ENCODE data around the gene MRPS11.
"Not testable (repeated sequence)": the region's sequence is repeated elsewhere in the genome, so short reads cannot be mapped to it uniquely, and the experiment has no call there.

Gene MRPS11

DNA sequence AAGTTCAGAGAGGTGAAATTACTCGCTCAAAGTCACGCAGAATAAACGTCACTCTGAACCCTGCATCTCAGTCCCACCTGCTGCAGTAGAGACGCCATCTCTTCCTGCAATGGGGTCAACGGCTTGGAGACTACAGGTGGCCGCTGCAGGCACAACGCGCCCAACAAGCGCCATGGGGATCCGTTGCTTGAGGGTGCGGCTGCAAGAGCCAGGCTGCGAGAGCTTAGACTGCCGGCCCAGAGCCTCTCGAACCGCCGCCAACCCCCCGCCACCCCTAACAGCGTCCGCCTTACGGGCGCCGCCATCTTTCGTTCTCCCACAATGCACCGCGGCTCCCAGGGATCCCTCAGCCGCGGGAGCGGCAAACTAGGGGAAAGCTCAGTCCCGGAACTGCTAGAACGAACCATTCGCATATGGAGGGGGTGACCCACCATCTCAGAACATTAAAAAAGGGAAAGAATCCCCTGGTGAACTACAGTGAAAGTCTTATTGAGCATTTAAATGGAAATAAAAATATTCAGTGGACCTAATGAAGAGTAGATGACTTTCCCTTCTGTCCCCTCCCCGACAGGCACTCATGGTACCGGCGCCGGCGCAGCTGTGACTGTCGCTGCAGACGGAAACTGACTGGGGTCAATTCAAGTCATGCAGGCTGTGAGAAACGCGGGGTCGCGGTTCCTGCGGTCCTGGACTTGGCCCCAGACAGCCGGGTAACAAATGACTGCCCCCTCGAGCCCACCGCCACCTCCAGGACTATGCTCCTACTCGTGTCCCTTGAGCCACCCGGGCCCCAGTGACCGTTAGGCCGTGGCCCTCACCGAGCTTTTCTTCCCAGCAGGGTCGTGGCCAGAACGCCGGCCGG is at the start of gene MRPS11, which contains the start of gene MRPL46:
MRPS11 (plus strand) TSS at position 636 of the 862 bp plus-strand sequence; CDS start at position 646, 10 bp downstream.
MRPL46 (minus strand) TSS at position 316 of the 862 bp plus-strand sequence; CDS start at position 305, 11 bp downstream.
- DNase-seq (ENCODE audit: low read depth, low spot score): peak; percentile 94

DNA sequence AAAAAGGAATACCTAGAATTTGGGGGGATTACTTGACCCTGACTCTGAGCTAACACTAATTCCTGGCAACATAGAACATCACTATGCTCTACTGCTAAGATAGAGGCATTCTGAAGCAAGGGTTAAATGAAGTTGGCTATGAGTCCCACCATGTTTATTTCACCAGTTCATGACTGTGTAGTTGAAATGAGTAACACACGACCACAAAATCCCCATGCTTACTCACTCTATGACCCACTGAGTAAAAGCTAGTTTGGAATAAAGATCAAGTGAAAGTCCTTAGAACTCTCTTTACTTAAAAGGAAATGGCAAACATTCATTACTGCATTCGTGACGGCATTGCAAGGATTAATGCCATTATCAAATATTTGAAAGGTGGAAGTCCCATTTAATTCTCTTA is 47.7 kb upstream of the MRPS11 start:
- DNase-seq (ENCODE audit: low read depth, low spot score): no peak

DNA sequence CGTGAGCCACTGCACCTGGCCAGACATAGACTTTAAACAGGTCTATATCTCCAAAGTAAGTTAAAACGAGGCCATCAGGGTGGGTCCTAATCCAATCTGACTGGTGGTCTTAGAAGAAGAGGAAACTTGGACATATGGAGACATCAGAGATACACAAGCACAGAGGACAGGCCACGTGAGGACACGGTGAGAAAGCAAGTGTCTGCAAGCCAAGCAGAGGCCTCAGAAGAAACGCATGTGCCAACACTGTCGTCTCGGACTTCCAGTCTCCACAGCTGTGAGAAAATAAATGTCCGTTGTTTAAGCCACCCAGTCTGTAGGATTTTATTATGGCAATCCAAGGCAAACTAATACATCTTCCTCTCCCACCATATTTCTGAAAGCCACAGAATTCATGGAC is 44.2 kb upstream of the MRPS11 start:
- DNase-seq (ENCODE audit: low read depth, low spot score): no peak

DNA sequence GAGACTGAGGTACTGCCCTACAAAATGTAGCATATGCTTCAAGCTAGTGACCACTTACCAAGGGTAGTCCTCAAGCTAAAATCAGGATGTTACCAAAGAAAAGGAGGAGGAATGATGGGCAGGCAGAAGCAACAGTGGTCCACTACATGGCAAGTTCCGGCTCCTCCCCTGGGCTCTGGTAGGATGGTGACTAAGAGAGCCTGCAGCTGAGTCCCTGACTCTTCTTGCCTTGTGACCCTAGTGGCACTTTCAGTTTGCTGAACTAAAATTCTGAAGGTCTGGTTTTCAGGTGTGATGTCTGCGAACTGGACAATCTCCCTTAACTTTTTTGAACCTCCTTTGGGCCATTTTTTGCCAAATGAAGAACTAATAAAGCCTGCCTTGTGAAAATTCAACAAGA is 41.2 kb upstream of the MRPS11 start:
- no peak for DNase-seq (ENCODE audit: low read depth, low spot score)

DNA sequence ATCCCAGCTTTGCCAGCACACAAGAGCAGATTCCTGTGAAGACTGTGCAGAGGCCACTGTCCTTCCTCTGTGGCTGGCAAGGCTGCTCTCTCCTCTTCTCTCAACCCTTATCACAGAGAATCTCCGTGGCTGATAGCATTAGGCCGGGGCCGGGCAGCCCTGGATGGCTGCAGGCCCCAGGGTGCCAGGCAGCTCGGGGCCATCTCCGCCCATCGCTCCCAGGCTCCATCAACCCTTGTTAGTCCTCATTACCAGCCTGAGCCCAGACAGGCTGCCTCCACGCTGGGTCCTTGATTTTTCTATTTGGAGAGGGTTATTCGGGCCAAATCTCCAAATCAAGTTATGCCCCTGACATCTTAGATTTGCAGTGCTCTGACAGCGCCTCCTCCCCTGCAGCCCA is 39.5 kb upstream of the MRPS11 start:
- peak; percentile 24 for DNase-seq (ENCODE audit: low read depth, low spot score)

DNA sequence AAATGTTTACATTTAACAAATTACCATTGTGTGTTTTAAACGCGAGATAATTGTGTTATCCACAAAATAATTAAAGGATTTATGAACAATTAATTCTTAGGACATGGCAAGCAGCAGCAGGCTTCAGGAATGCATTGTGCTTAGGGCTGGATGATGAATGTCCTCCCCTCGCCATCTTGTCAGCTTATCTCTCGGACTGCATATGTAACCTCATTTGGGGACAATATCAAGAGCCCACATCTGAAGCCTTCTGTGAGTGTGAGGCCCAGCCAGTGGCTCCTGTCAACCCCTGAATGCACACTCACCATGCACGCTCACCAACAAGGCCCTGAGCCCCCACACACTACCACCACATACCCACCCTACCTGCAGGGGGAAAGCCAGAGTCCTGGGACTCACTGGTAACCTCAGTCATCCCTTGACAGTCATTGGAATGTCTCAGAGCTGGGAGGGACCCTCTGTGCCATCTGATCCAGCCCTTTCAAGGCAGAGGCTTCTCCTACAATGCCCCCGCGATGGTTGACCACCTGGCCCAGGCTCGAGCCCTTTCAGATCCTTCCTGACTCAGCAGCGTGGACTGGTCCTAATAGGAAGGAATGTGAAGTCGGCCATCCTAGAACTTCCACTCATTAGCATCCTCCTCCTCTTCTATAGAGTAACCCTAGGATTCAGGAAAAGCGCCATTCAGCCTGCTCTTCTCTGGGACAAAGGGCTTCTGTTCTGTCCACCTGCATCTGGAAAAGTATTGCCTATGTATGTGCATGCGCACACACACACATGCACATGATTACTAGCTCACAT is 38.5 kb upstream of the MRPS11 start:
- DNase-seq (ENCODE audit: low read depth, low spot score): no peak

DNA sequence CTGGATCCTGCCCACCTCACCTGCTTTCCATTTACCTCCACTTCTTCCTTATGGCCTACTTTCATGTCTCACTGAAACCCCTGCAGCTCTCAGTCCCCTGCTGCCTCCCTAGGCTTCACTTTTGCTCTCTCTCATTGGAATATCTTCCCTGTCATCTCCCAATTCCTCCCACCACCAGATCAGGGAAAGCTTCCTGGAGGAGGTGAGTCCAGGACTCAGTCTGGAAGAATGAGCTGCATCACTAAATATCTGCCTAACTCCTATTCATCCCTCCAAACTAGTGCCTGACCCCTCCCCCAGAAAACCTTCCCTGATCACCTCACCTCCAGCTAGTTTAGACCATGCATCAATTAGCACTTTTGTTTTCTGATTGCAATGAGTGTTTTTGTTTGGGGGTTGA is 37.5 kb upstream of the MRPS11 start:
- no peak for DNase-seq (ENCODE audit: low read depth, low spot score)

DNA sequence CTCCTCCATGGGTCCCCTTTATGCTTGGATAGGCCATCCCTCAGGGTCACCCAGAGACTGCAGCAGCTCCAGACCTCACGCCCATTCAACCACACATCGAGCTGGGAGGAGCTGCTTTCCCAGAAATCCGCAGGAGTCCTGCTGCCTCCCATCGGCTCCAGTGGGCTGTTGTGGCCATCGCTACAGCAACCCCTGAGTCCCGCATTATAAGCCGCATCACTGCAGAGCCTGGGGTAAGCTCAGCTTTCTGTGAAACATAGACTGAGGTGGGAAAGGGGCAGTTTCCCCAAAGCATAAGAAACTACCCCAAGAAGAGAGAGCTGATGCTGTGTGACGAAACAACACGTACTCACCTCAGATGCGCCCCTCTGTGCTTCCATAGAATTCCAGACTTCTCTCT is 36.1 kb upstream of the MRPS11 start:
- DNase-seq (ENCODE audit: low read depth, low spot score): peak; percentile 29

DNA sequence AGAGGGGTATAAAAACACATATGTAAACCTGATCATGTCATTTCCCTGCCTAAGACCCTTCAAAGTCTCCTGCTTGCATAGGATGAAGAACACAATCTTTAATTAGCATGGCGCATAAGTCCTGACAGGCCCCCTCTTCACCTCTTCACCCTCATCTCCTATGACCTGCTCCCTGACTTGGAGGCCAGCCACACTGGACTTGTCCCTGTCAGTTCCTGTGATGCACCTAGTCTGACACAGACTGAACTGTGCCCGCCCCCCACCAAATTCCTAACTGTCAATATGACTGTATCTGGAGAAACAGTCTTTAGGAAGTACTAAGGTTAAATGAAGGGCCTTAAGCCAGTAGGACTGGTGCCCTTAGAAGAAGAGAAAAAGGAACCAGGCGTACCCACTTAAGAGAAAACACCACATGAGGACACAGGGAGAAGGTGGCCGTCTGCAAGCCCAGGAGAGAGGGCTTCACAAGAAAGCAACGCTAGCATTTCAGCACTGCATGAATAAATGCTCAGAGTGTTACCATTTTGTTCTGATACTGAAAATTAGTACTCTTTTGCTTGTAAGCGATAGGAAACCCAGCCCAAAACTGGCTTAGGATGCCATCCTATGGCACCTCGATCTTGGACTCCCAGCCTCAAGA is 34.3 kb upstream of the MRPS11 start:
- DNase-seq (ENCODE audit: low read depth, low spot score): no peak

DNA sequence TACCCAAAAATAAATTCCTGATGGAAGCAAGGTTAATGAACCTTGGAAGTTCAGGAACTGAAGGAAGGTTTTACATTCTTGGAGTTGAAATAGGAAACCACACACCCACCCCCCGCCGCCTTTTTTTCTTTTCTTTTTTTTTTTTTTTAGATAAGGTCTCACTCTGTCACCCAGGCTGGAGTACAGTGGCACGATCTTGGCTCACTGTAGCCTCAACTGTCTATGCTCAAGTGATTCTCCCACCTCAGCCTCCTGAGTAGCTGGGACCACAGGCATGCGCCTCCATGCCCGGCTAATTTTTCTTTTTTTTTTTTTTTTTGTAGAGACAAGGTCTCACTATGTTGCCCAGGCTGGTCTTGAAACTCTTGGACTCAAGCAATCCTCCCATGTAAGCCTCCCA is 33.4 kb upstream of the MRPS11 start:
- DNase-seq (ENCODE audit: low read depth, low spot score): not testable (repeated sequence)

DNA sequence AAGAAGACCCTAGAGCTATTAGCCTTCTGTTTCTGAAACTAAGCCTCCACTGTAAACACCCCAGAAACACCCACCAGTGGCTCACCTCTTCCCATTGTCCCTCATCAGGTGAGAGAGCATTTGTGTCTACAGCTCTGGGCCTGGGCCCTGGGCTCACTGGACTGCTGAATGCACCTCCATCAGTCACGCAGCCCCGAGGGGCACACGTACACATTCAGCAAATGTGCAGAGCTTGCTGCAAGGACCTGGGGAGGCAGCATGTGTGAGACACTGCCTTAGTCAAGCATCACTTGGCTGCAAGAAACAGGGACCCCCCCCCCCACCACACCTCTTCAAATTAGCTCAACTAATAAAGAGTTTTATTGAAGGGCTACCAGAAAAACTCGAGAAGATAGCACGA is 29.3 kb upstream of the MRPS11 start:
- DNase-seq (ENCODE audit: low read depth, low spot score): no peak

DNA sequence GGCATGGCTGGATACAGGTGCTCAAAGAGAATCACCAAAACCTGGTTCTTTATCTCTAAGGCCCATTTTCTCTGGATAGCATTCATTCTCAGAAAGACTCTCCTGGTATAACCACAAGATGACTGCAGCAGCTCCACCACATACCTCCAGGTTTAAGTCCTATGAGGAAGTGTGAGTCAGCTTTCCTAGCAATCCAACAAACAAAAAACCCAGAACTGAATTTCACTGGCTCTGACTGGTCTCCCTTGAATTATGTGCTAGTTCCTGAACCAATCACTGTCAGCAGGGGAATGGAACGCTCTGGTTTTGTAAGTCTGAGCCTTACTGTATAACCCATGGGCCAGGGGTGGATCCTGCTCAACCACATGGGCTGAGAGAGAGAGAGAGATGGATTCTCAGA is 27.5 kb upstream of the MRPS11 start:
- no peak for DNase-seq (ENCODE audit: low read depth, low spot score)

DNA sequence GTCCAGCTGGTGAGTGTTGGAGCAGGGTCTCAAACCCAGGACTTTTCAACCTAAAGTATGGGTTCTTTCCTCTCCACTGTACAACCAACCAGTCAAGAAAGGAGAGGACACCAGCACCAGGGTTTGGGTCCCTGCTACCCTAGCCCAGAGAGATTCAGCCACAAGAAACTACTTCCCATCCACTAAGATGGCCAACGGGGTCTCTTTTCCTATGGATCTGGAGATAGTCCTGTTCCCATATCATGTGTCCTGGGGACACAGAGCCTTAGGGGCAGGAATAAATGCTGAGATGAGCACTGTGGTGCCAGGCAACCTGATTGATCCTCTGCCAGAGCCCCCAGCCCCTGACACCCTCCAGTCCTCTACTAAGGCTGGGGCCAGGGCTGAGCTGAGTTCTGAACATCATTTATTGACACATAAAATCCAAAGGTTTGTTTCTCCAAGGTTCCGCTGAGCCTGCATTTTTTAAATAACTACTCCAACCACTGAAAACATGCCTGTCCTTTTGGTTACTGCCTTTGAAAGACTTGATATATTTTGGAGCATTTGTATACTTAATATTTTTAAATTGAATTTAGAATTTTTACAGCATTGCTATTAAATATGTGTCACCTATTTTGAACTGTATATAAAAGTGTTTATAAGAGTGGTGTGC is 26.3 kb upstream of the MRPS11 start:
- no peak for DNase-seq (ENCODE audit: low read depth, low spot score)

DNA sequence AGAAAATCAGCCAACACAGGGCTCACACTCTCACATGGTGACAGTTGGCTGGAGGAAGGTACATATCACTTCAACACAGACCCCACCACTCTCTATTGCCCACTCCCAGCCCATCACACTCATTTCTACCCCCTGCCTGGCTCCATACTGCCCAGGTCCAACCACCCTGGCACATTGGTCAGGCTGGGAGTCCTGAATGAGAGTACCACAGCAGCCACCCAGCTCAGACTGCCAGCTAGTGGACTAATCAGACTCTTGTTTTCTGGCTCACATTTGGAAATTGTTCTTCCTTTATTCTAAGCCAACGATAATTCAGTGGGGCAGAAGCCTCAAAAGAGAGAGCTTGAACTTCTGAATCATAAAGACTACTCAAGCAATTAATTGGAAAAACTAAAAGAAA is 20.3 kb upstream of the MRPS11 start:
- DNase-seq (ENCODE audit: low read depth, low spot score): no peak

DNA sequence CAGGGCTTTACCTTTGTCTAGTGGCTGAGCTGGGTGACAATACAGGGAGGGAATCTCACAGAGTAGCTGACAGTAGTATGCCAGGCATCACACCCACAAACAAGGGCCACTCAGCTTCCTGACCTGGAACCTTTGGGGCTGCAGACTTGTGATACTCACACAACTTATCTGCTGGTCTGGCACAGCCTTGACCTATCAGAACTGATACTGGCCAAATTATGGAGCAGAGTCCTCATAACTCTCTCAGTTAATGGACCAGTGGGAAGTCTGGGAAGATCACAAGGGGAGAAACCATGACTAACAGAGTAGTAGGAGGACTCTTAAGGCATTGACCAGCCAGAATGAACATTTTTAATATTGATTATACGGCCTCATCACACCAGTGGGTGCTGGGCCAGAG is 19.8 kb upstream of the MRPS11 start:
- DNase-seq (ENCODE audit: low read depth, low spot score): no peak

DNA sequence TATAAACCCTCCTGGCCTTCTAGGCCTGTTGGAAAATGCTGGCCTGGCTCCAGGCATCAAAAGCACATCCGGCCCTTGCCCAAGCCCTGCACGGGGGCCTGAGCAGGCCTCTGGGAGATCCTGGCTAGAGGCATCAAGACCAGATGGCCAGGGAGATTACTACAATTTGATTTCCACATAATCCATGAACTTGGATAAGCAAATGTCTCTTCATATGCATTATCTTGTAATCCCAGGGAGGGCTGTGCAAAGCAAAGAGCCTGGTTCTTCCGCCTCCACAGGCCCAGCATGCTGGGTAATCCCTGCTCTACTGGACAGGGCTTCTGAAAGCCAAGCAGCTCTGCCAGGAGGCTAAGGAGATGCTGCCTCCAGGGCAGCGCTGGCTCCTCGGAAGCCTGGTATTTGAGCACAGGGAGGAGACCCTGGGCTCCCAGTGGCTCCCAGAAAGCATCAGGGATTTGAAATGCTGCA is 18.5 kb upstream of the MRPS11 start:
- DNase-seq (ENCODE audit: low read depth, low spot score): no peak

DNA sequence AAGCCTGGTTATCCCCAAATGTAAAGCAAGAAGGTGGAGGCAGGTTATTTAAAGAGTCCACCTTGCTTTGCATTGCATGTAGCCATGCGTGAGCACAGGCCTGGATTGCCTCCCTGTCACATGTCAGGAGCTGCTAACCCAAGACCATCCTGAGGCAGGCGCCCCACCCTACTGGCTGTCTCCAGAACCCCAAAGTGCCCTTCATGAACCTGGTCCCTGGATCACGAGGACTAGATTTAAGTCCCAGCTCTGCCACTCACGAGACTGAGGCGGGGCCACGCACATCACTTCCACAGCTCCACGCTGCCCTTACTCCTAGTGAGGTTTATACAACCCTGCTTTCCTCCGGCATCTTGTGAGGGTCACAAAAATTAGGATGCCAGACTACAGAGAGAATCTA is 17.9 kb upstream of the MRPS11 start:
- DNase-seq (ENCODE audit: low read depth, low spot score): no peak

DNA sequence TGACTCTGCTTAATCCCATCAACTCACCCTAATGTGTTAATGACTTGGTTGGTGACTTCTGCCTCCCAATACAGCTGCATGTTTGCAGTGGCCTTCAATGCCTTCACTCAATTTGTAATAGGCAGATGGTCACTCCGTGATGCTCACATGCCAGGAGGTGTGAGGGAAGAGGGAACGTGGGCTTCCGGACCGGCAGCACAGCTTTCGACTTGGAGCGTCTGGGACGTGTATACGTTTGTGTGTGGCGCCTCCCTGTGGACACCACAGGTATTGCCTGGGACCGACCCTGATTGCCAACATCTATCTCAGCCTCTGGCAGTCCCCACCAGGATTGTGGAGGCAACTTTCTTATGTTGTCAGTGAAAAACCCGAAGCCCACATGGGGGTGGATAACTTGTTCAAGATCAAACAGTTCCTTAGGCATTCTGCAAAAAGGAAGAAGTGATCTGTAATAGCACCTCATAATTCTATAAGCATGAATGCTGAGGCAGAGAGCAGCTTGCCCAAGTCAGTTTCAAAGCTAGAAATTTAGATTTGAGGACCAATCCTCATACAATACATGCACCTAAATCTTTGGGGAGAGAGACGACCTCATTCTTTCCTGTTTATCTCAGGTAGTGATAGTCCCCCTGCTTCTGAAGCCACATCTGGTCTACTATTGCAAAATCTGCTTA is 17.2 kb upstream of the MRPS11 start:
- DNase-seq (ENCODE audit: low read depth, low spot score): peak; percentile 90

DNA sequence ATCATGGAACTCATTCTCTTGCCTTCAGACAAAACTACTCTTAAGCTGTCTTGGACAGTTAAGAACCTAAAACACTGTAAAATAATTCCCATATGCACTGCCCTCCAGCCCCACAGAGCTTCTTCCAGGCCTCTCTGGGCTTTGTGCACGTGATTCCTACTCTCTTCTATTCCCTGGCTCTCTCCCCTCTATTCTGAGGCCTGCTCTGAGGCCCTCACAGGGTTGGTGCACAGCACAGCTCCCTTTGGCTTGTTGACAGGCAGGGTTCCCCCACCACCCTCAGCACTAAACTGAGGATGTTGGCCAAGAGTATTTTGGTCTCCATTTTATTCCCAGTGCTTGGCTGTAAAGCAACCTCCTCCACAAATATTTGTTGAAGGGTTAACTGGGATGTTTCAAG is 13.9 kb upstream of the MRPS11 start:
- DNase-seq (ENCODE audit: low read depth, low spot score): no peak

DNA sequence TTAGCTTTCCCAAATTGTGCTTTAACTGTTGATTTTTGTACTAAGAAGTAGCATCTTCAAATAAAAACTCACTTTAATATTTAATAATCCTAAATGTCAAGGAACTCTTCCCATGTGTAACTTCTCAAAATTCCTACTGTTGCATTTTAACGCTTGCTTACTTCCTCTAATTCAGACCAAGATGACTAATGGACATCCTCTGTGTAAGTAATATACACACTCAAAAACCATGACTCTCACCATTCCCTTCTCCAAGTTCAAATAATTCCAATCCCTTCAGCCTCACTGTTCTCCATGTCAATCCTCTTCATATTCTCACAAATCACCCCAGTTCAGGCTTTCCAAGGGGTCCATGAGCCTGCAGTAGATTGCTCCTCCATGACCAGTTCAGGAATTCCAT is 13.3 kb upstream of the MRPS11 start:
- no peak for DNase-seq (ENCODE audit: low read depth, low spot score)
